Fibroblast of lung (primary cell): ENCODE data around the gene RAP1A. TPM values are rescaled to one million over a fixed set of nuclear protein-coding genes. Genes with fewer than 3 reads are reported as not detected.
A peak's percentile ranks its signal among the peaks of the same experiment; 100 is the strongest.

Source experiments
- DNase-seq, 2 donors: peaks; one replicate each; pipeline versions ENCODE4 v3.0.0 to v3.0.0-alpha.2; 2010; ENCODE audit warnings: low read depth in 2 of 2
- H2AFZ ChIP-seq: 2 replicates; pipeline ENCODE4 v1.5.1; 2012; ENCODE audit warnings: low read length, control low read depth, inconsistent platforms
- H3K27ac ChIP-seq: 2 replicates; pipeline ENCODE4 v1.5.1; 2011; ENCODE audit warnings: low read length, control low read depth; ENCODE audit not compliant: insufficient read depth
- H3K27me3 ChIP-seq: 2 replicates; pipeline ENCODE4 v1.5.1; 2011; ENCODE audit warnings: mild to moderate bottlenecking, low read length; ENCODE audit not compliant: control insufficient read depth, insufficient read depth
- H3K36me3 ChIP-seq: 2 replicates; pipeline ENCODE4 v1.5.1; 2011; ENCODE audit warnings: low read length; ENCODE audit not compliant: control insufficient read depth, insufficient read depth
- H3K4me1 ChIP-seq: 2 replicates; pipeline ENCODE4 v1.5.1; 2011; ENCODE audit warnings: low read length; ENCODE audit not compliant: control insufficient read depth, insufficient read depth; ENCODE audit errors: extremely low read depth
- H3K4me2 ChIP-seq: 2 replicates; pipeline ENCODE4 v1.5.1; 2011; ENCODE audit warnings: low read length, control low read depth; ENCODE audit not compliant: insufficient read depth; ENCODE audit errors: extremely low read depth
- H3K4me3 ChIP-seq, 4 experiments: fragments of 200-600 bp in 1 of 4; sonication (generic) in 1 of 4; replicated peaks in 1 of 4; 2 replicates each; pipeline ENCODE4 v1.5.1; 2011 to 2016; ENCODE audit warnings: low read length in 4 of 4, low read depth in 3 of 4, mild to moderate bottlenecking in 3 of 4, control low read depth in 2 of 4, inconsistent platforms in 1 of 4, mixed read lengths in 1 of 4; ENCODE audit not compliant: insufficient read depth in 1 of 4; ENCODE audit errors: control extremely low read depth in 1 of 4
- H3K79me2 ChIP-seq: 2 replicates; pipeline ENCODE4 v1.5.1; 2012; ENCODE audit warnings: mild to moderate bottlenecking, low read length, inconsistent platforms; ENCODE audit not compliant: control insufficient read depth, insufficient read depth
- H3K9ac ChIP-seq: 2 replicates; pipeline ENCODE4 v1.5.1; 2011; ENCODE audit warnings: mild to moderate bottlenecking, low read length, control low read depth; ENCODE audit not compliant: insufficient read depth
- H3K9me3 ChIP-seq: 2 replicates; pipeline ENCODE4 v1.5.1; 2012; ENCODE audit warnings: low read depth, low read length; ENCODE audit not compliant: control insufficient read depth, insufficient read depth
- H4K20me1 ChIP-seq: 2 replicates; pipeline ENCODE4 v1.5.1; 2011; ENCODE audit warnings: low read length; ENCODE audit not compliant: control insufficient read depth, insufficient read depth; ENCODE audit errors: extremely low read depth
- CTCF ChIP-seq, 2 donors: IDR thresholded peaks in 1 of 2; conservative IDR thresholded peaks in 1 of 2; 1 replicate in 1 of 2; 2 replicates in 1 of 2; pipeline ENCODE4 v1.5.1; 2011 to 2012; ENCODE audit warnings: low read length in 2 of 2, control low read depth in 1 of 2, inconsistent platforms in 1 of 2, low read depth in 1 of 2, mild to moderate bottlenecking in 1 of 2
- EZH2 ChIP-seq: IDR thresholded peaks from 2 replicates; pipeline ENCODE4 v1.5.1; 2012; ENCODE audit warnings: low read length, control low read depth, mild to moderate bottlenecking; ENCODE audit errors: missing control alignments
- polyA plus RNA-seq, 2 donors: library from polyadenylated mRNA; depleted of rRNA in 1 of 2; stranded (reverse) in 1 of 2; unstranded in 1 of 2; fragments of >200 nt; gene quantifications; 2 replicates each; pipeline ENCODE4 v1.2.1, GENCODE V29; 2011 to 2012; ENCODE audit warnings: missing spikeins in 1 of 2
- total RNA-seq: library from RNA; depleted of rRNA; stranded (reverse); fragments of >200 nt; gene quantifications from 2 replicates; pipeline ENCODE4 v1.2.1, GENCODE V29; 2014

Gene RAP1A
- total and polyA plus RNA-seq, 2 donors (not counting 1 experiment from before 2014, with no cell fraction given), result 13.5 to 99.5 TPM

- peak overlapping the region; percentile 97 for H3K9ac ChIP-seq
- peak overlapping the region; percentile 49 to 78 (median 66) for H3K4me3 ChIP-seq
- H3K4me2 ChIP-seq, result peak overlapping the region; percentile 96
- TF ChIP-seq CTCF (conservative IDR thresholded peaks at IDR 0.05 in 1 of 2, IDR thresholded peaks at IDR 0.05 in 1 of 2; ENCODE audit: low read depth in 1 of 2, low read length in 2 of 2) (no peak), EZH2 (no peak)
- no peak for DNase-seq
- H3K27ac ChIP-seq, result peak overlapping the region; percentile 83
- H4K20me1 ChIP-seq, result no peaks in the 10 kb centered on the region
- H3K79me2 ChIP-seq, result peaks cover 30% of the 10 kb centered on the region
- H3K27me3 ChIP-seq, result no peaks in the 10 kb centered on the region
- H3K4me1 ChIP-seq, result peaks cover 28% of the 10 kb centered on the region
- no peaks in the 10 kb centered on the region for H3K9me3 ChIP-seq
- no peak overlapping the region for H2AFZ ChIP-seq
- H3K36me3 ChIP-seq, result no peaks in the 10 kb centered on the region
These were observed 118.5 kb downstream of the RAP1A start for GRCh38 chr1:111738133-111738435.

GRCh38 chr1:111738436-111739193 is 119.0 kb downstream of the RAP1A start:
- Histone ChIP-seq H3K4me3 (peak overlapping the region; percentile 49 to 78 (median 66)), H3K27ac (peak overlapping the region; percentile 83), H3K79me2 (peaks cover 30% of the 10 kb centered on the region), H3K9ac (peak overlapping the region; percentile 97), H3K36me3 (no peaks in the 10 kb centered on the region), H3K27me3 (no peaks in the 10 kb centered on the region), H3K4me1 (peaks cover 29% of the 10 kb centered on the region), H3K9me3 (no peaks in the 10 kb centered on the region), H4K20me1 (no peaks in the 10 kb centered on the region), H2AFZ (no peak overlapping the region), H3K4me2 (peak overlapping the region; percentile 96)
- TF ChIP-seq CTCF (conservative IDR thresholded peaks at IDR 0.05 in 1 of 2, IDR thresholded peaks at IDR 0.05 in 1 of 2; ENCODE audit: low read depth in 1 of 2, low read length in 2 of 2) (no peak), EZH2 (no peak)
- peak; percentile 69 to 71 for DNase-seq

GRCh38 chr1:111739194-111739924 is 119.8 kb downstream of the RAP1A start, which contains the start of gene INKA2:
Gene INKA2 (minus strand): TSS chr1:111739395. CDS start chr1:111739242, 153 bp downstream.
- Histone ChIP-seq H3K4me2 (peak within 1 kb of the TSS; percentile 96), H4K20me1 (no peaks in the 10 kb centered on the region), H2AFZ (peak within 1 kb of the TSS; percentile 47), H3K27ac (peak within 1 kb of the TSS; percentile 83), H3K9me3 (no peaks in the 10 kb centered on the region), H3K79me2 (peaks cover 28% of the 10 kb centered on the region), H3K36me3 (no peaks in the 10 kb centered on the region), H3K27me3 (no peaks in the 10 kb centered on the region), H3K4me1 (peaks cover 21% of the 10 kb centered on the region), H3K4me3 (peak within 1 kb of the TSS; percentile 49 to 78 (median 69)), H3K9ac (peak within 1 kb of the TSS; percentile 97)
- TF ChIP-seq CTCF (conservative IDR thresholded peaks at IDR 0.05 in 1 of 2, IDR thresholded peaks at IDR 0.05 in 1 of 2; ENCODE audit: low read depth in 1 of 2, low read length in 2 of 2) (no peak), EZH2 (no peak)
- peak; percentile 81 to 83 for DNase-seq
